Transverse colon (tissue), 4 donors: Measurements from ENCODE around the gene FAM171A1. TPM values are rescaled to one million over a fixed set of nuclear protein-coding genes. Genes with fewer than 3 reads are reported as not detected.

ENCODE experiments used
- DNase-seq: peaks from one replicate; pipeline ENCODE4 v3.0.0-alpha.2; 2019
- H3K27ac ChIP-seq, 4 donors: fragments of 200-600 bp; sonication (generic); 2 replicates each; pipeline ENCODE4 v1.5.1; 2016 to 2018; ENCODE audit warnings: inconsistent platforms in 4 of 4
- H3K27me3 ChIP-seq: fragments of 200-600 bp; sonication (generic); 2 replicates; pipeline ENCODE4 v1.5.1; 2017; ENCODE audit warnings: inconsistent platforms
- H3K36me3 ChIP-seq, 4 donors: fragments of 200-600 bp; sonication (generic); 2 replicates each; pipeline ENCODE4 v1.5.1; 2017 to 2019; ENCODE audit warnings: inconsistent platforms in 4 of 4
- H3K4me1 ChIP-seq, 4 donors: fragments of 200-600 bp; sonication (generic); 2 replicates each; pipeline ENCODE4 v1.5.1; 2017 to 2020; ENCODE audit warnings: inconsistent platforms in 4 of 4
- H3K4me3 ChIP-seq, 4 donors: fragments of 200-600 bp; sonication (generic); 1 replicate in 1 of 4; 2 replicates in 3 of 4; pipeline versions ENCODE4 v1.5.1 to v1.6.1; 2017 to 2019; ENCODE audit warnings: inconsistent platforms in 4 of 4
- H3K9me3 ChIP-seq, 2 donors: fragments of 200-600 bp; sonication (generic); 2 replicates each; pipeline ENCODE4 v1.5.1; 2017 to 2019; ENCODE audit warnings: inconsistent platforms in 2 of 2
- EP300 ChIP-seq: sonication (generic); formaldehyde crosslinking; IDR thresholded peaks from one replicate; pipeline ENCODE4 v1.6.1; 2017; ENCODE audit warnings: antibody characterized with exemption, low read depth
- POLR2A ChIP-seq: fragments of 450-650 bp; IDR thresholded peaks from one replicate; pipeline ENCODE4 v1.6.1; 2016; ENCODE audit warnings: antibody characterized with exemption, mild to moderate bottlenecking, moderate library complexity
- POLR2AphosphoS5 ChIP-seq, 3 donors: sonication (generic); formaldehyde crosslinking; IDR thresholded peaks; one replicate each; pipeline ENCODE4 v1.6.1; 2016; ENCODE audit warnings: antibody characterized with exemption in 3 of 3
- WGBS, 2 donors: methylation state at CpG; one replicate each; pipeline ENCODE4 v1.1.5; 2018; ENCODE audit warnings: low coverage in 1 of 2; 5-methylcytosine and 5-hydroxymethylcytosine counted together
- in situ Hi-C, 4 donors: fragments of 200-750 bp; cut with MboI; loops; one replicate each; pipeline versions ENCODE4 v1.15.0 to v1.15.1; 2017; ENCODE audit warnings: low sequenced_read_pairs in 3 of 4, low pct_ligation_motif_present in 1 of 4, low pct_unique_long_range_greater_than_20kb in 1 of 4
- intact Hi-C: fragments of 100-400 bp; cut with DNase I; formaldehyde crosslinking; loops from one replicate; pipeline ENCODE4 v1.15.1; 2023; ENCODE audit warnings: low total_unique reads
- total RNA-seq, 4 donors: library from RNA; depleted of rRNA; stranded (reverse); fragments of >200 nt; gene quantifications; one replicate each; pipeline ENCODE4 v1.1.0, GENCODE V29; 2016
- TF ChIP-seq, protein P1 (sequence below), 5 experiments: fragments of 200-600 bp in 3 of 5; fragments of 450-650 bp in 2 of 5; sonication (generic) in 3 of 5; IDR thresholded peaks; 1 replicate in 2 of 5; 2 replicates in 3 of 5; pipeline ENCODE4 v1.5.1; 2016 to 2017; ENCODE audit warnings: antibody characterized with exemption in 5 of 5, inconsistent platforms in 3 of 5, mild to moderate bottlenecking in 2 of 5, moderate library complexity in 1 of 5

Gene FAM171A1
- total RNA-seq, 4 donors from 2014 or later: 29.2 to 42.2 (median 38.2) TPM

DNA sequence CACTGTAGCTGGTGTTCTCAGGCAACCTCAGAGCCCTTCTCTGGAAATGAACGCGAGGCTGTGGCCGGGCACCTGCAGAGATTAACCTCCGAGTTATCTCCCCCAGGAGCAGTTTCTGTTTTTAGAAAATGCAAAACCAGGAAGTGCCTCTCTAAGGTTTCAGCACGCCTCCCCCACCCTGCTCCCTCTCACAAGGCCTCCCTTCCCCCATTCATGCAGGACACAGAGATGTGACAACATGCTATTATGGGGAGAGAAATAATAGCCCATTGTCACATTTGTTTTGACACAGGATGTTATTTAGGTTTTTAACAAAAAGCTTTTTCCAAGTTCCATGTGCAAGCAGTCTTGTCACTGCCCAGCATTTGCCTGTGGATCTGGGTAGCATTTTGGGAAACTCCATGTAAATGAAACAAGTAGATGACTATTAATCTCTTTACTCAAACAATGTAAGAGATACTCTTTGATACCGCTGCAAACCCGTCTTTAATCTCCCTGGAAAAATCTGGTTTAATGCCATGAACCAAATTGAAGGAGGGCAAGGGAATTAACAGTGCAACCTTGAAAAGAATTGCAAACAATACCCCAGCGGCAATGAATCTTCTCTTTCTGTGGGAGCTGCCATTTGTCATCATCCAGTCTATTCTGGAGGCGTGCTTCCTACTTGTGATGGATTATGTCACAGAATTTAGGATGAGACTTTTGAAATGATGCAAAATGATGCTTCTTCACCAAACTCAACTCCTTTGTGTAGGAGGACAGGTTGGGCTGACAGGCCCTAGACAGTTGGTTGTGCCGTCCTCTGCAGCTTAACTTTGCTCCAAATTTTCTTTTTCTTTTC is 116.1 kb downstream of the FAM171A1 start:
- Histone ChIP-seq H3K36me3 (no peaks in the 10 kb centered on the region), H3K9me3 (no peaks in the 10 kb centered on the region), H3K4me3 (peak overlapping the region in 1 of 4 donors; percentile 17), H3K4me1 (no peaks in the 10 kb centered on the region), H3K27ac (no peak overlapping the region), H3K27me3 (no peaks in the 10 kb centered on the region)
- TF ChIP-seq POLR2AphosphoS5 (IDR thresholded peaks at IDR 0.05) (no peak), POLR2A (no peak), EP300 (no peak)
- TF ChIP-seq, protein P1, sequence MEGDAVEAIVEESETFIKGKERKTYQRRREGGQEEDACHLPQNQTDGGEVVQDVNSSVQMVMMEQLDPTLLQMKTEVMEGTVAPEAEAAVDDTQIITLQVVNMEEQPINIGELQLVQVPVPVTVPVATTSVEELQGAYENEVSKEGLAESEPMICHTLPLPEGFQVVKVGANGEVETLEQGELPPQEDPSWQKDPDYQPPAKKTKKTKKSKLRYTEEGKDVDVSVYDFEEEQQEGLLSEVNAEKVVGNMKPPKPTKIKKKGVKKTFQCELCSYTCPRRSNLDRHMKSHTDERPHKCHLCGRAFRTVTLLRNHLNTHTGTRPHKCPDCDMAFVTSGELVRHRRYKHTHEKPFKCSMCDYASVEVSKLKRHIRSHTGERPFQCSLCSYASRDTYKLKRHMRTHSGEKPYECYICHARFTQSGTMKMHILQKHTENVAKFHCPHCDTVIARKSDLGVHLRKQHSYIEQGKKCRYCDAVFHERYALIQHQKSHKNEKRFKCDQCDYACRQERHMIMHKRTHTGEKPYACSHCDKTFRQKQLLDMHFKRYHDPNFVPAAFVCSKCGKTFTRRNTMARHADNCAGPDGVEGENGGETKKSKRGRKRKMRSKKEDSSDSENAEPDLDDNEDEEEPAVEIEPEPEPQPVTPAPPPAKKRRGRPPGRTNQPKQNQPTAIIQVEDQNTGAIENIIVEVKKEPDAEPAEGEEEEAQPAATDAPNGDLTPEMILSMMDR (IDR thresholded peaks at IDR 0.05): no peak
- in situ Hi-C loops: loop anchor here in 1 of 4 donors (25.0 kb wide), 1 partner anchor 107 kb away; the partner anchor contains the start of gene FAM171A1
- 75 to 80% methylated on average over 8 to 10 of the region's 10 CpGs for WGBS, 2 donors
- intact Hi-C loops: no loop called here
- no peak for DNase-seq

DNA sequence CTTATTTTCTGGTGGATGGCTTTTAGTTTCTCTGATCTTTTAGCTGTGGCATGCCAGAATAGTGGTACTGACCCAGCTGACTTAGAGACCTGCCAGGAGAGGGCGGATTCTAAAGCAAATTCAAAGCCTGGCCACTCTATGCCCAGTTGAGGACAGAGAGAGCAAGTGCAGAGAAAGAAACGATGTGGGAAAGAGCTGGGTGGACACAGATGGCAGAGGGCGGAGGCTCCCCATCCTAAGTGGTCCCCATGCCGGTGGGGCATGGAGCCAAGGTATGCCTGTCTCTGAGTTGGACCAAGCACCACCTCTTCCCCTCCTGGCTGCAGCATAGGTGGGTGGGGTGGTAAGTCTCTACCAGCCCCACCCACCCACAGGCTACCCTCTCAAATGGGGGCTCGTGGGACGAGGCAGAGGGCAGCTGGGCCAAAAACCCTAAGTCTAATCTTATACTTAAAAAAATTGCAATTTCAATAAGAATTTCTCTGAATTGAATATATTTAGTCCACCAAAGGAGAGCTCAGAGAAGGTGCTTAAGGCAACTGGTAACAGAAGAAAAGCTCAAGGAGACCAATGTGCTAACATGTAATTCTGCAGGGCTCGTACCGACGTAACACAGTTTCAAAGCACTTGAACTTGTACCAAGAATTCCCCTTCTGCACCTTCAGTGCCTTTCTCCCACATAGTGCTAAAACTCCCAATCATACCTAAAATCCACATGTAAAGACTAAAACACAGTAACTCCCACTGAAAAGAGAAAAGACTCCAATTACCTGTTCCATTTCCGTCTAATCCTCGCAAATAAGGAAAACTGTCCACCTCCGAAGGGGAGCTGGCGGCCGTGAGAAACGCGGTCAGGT is 116.9 kb downstream of the FAM171A1 start:
- Histone ChIP-seq H3K4me3 (peak overlapping the region in 1 of 4 donors; percentile 17), H3K36me3 (no peaks in the 10 kb centered on the region), H3K27me3 (no peaks in the 10 kb centered on the region), H3K9me3 (no peaks in the 10 kb centered on the region), H3K27ac (no peak overlapping the region), H3K4me1 (no peaks in the 10 kb centered on the region)
- in situ Hi-C loops: loop anchor here in 1 of 4 donors (25.0 kb wide), 1 partner anchor 108 kb away; the partner anchor contains the start of gene FAM171A1
- TF ChIP-seq, protein P1 (IDR thresholded peaks at IDR 0.05): no peak
- TF ChIP-seq POLR2A: no peak
- DNase-seq: no peak
- 86 to 89% methylated on average over 7 to 16 of the region's 16 CpGs for WGBS, 2 donors
- intact Hi-C loops: no loop called here

DNA sequence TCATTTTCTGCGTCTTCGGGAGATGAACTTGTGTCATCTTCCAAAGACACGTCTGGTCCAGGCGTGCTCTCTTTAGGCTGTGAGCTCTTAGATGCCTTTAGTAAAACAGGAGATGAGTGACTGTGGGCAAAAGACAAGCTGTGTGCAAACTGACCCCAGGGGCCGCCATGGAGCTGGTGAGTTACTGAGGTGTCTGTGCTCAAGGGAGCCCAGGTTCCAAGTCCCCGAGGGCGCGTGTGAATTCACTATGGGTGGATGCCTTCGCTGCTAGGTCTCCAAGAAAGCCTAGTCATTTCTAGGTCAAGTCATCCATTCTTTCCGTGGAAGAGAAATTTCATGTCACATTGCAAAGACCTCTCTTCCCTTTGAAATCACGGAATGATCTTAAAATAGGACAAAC is 118.7 kb downstream of the FAM171A1 start:
- TF ChIP-seq, protein P1 (IDR thresholded peaks at IDR 0.05): no peak
- TF ChIP-seq EP300: no peak
- TF ChIP-seq POLR2A: no peak
- no peak for TF ChIP-seq POLR2AphosphoS5 (IDR thresholded peaks at IDR 0.05)
- intact Hi-C loops: no loop called here

More for the DNA sequence above, 118.7 kb downstream of the FAM171A1 start:
- 91 to 93% methylated on average over 6 to 11 of the region's 11 CpGs for WGBS, 2 donors
- Histone ChIP-seq H3K27me3 (no peaks in the 10 kb centered on the region), H3K9me3 (no peaks in the 10 kb centered on the region), H3K4me3 (no peak overlapping the region), H3K4me1 (no peaks in the 10 kb centered on the region), H3K27ac (no peak overlapping the region), H3K36me3 (no peaks in the 10 kb centered on the region)
- no peak for DNase-seq
- in situ Hi-C loops: loop anchor here in 1 of 4 donors (25.0 kb wide), 1 partner anchor 110 kb away; the partner anchor contains the start of gene FAM171A1
